HEK293T (cell line): ENCODE results near the gene GNB1L.

Experiments used
- CTCF ChIA-PET: fragments of 350-600 bp; formaldehyde crosslinking; extraction: SDS; loops from one replicate; lab custom pipeline; 2021; ENCODE audit warnings: antibody characterized with exemption, inconsistent platforms; lab: Yijun Ruan, JAX
- POLR2A ChIA-PET: fragments of 350-600 bp; formaldehyde crosslinking; extraction: SDS; loops from one replicate; lab custom pipeline; 2020; ENCODE audit warnings: antibody characterized with exemption, inconsistent platforms; lab: Yijun Ruan, JAX
- DNase-seq: peaks from one replicate; pipeline ENCODE4 v3.0.0; 2012; ENCODE audit warnings: mixed read lengths; ENCODE audit errors: extremely low spot score
- ARNT ChIP-seq: fragments of 450-650 bp; IDR thresholded peaks from 2 replicates; pipeline ENCODE4 v1.6.1; 2017; ENCODE audit warnings: mild to moderate bottlenecking
- BHLHE40 ChIP-seq: fragments of 450-650 bp; IDR thresholded peaks from 2 replicates; pipeline ENCODE4 v1.6.1; 2016; ENCODE audit warnings: mild to moderate bottlenecking, moderate library complexity, borderline replicate concordance
- CTBP1 ChIP-seq: fragments of 450-650 bp; IDR thresholded peaks from 2 replicates; pipeline ENCODE4 v1.6.1; 2016; ENCODE audit warnings: borderline replicate concordance
- ELF4 ChIP-seq: fragments of 450-650 bp; IDR thresholded peaks from 2 replicates; pipeline ENCODE4 v1.6.1; 2017; ENCODE audit warnings: antibody characterized with exemption
- FOXA1 ChIP-seq: fragments of 450-650 bp; IDR thresholded peaks from 2 replicates; pipeline ENCODE4 v1.6.1; 2016; ENCODE audit warnings: mild to moderate bottlenecking
- FOXK2 ChIP-seq: fragments of 450-650 bp; IDR thresholded peaks from 2 replicates; pipeline ENCODE4 v1.6.1; 2016; ENCODE audit warnings: mild to moderate bottlenecking
- FOXM1 ChIP-seq: fragments of 450-650 bp; IDR thresholded peaks from 2 replicates; pipeline ENCODE4 v1.6.1; 2017; ENCODE audit warnings: mild to moderate bottlenecking, borderline replicate concordance
- HDGF ChIP-seq: fragments of 450-650 bp; IDR thresholded peaks from 2 replicates; pipeline ENCODE4 v1.6.1; 2017; ENCODE audit warnings: antibody characterized with exemption, borderline replicate concordance
- L3MBTL2 ChIP-seq: fragments of 450-650 bp; conservative IDR thresholded peaks from 2 replicates; pipeline ENCODE4 v1.6.1; 2016; ENCODE audit warnings: mild to moderate bottlenecking
- LEF1 ChIP-seq: fragments of 450-650 bp; IDR thresholded peaks from 2 replicates; pipeline ENCODE4 v1.6.1; 2017; ENCODE audit warnings: mild to moderate bottlenecking, borderline replicate concordance
- NFRKB ChIP-seq: fragments of 450-650 bp; IDR thresholded peaks from 2 replicates; pipeline ENCODE4 v1.6.1; 2016; ENCODE audit warnings: mild to moderate bottlenecking, moderate library complexity
- SP1 ChIP-seq: fragments of 450-650 bp; IDR thresholded peaks from 2 replicates; pipeline ENCODE4 v1.6.1; 2017
- SUZ12 ChIP-seq: fragments of 450-650 bp; IDR thresholded peaks from 2 replicates; pipeline ENCODE4 v1.6.1; 2016; ENCODE audit warnings: mild to moderate bottlenecking
- TARDBP ChIP-seq: fragments of 450-650 bp; IDR thresholded peaks from 2 replicates; pipeline ENCODE4 v1.6.1; 2016
- ZNF384 ChIP-seq: fragments of 450-650 bp; IDR thresholded peaks from 2 replicates; pipeline ENCODE4 v1.6.1; 2016
- TF ChIP-seq, protein P1 (sequence below): fragments of 450-650 bp; IDR thresholded peaks from 2 replicates; pipeline ENCODE4 v1.6.1; 2016

The GNB1L gene

DNA sequence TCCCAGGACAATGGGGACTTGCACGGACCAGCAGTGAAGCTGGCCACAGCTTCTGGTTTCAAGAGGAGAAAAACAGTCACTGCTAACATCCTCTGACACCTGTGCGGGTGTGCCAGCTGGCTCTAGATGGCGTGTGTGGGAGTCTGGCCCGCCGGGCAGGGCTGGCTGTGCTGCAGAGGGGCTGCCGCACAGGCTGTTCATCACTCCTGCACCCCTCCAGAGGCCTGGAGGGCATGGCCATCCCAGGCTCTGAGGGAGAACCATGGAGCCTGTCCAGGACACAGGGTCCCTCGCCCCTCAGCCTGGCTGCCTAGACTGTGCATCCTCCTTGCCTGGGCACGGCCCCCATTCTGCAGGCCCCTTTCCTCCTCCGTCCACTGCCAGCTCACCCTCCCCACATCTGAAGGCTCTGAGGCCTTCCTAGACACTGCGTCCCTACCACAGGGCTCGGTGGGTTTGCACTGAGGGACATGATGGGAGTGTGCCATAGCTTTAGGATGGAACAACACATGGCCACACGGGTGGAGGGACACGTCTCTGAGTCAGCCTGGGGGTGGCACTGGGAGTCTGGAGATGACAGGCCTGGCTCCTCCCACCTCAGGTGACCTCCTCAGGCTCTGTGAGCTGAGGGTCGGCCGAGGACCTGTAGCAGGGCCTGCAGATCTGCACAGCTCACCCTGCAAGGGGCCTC, 42.1 kb upstream of the GNB1L start:
- POLR2A ChIA-PET: interaction anchor here (1.2 to 1.4 kb wide), 2 partner anchors 41 kb away, joined by 3 to 6 read pairs; no protein-coding TSS in a partner anchor
- no peak for DNase-seq
- CTCF ChIA-PET: interaction anchor here (0.7 to 0.9 kb wide), 3 partner anchors 43 to 233 kb away, joined by 3 read pairs; no protein-coding TSS in a partner anchor
- TF ChIP-seq SP1 (no peak), FOXA1 (no peak), FOXM1 (no peak)

DNA sequence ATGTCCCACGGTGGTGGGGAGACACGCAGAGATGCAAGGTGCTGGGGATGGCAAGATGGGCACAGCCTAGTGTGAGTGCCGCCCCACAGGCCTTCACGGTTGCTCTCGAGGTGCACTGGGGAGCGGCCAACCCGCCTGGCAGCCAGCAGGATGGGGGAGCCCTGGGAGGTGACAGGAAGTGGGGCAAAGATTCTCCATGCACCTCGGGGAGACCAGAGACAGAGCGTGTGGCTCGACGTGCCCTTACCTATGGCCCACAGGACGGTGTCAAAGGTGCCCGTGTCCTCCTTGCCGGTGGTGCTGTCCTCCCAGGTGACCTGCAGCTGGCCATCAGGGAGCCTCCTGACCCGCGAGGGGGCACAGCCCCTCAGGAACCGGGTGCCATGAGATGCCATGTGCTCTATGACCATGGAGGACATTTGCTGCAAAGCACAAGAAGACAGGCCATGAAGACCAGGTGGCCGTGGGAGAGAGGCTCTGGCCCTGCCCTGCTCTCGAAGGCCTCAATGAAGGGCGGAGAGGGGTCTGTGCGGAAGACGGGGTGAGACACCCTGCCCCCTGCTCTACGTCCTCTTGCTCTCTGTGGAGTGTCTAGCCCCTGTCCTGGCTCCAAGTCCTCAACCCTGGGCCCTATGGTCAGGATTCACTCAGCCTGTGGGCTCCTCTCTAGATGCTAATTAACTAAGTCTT, 40.6 kb upstream of the GNB1L start:
- CTCF ChIA-PET: no interaction called here

DNA sequence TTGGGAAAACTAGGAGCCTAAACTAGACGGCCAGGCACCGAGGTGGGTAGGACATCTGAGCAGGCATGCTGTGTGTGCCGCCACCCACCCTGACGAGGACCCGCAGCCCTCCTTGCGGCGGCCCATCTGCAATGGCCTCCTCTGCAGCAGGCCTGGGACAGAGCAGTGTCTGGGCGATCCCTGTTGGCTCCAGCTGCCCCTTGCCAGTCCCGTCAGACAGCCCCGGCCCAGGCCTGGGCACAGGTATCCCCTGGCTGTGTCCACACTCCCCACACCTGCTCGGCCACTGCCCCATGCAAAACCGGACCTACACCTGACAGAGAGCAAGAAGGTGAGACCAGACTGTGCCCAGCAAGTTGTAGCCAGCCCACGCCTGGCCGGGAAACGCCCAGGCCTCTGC, 38.7 kb upstream of the GNB1L start:
- DNase-seq: no peak
- CTCF ChIA-PET: no interaction called here
- POLR2A ChIA-PET: no interaction called here
- TF ChIP-seq ZNF384 (no peak), TARDBP (no peak), ELF4 (no peak), SUZ12 (no peak)

More for the DNA sequence above, 40.6 kb upstream of the GNB1L start:
- POLR2A ChIA-PET: no interaction called here
- DNase-seq: no peak
- TF ChIP-seq FOXM1 (no peak), L3MBTL2 (no peak), FOXK2 (no peak), CTBP1 (no peak), ELF4 (no peak), LEF1 (no peak), ARNT (no peak)

DNA sequence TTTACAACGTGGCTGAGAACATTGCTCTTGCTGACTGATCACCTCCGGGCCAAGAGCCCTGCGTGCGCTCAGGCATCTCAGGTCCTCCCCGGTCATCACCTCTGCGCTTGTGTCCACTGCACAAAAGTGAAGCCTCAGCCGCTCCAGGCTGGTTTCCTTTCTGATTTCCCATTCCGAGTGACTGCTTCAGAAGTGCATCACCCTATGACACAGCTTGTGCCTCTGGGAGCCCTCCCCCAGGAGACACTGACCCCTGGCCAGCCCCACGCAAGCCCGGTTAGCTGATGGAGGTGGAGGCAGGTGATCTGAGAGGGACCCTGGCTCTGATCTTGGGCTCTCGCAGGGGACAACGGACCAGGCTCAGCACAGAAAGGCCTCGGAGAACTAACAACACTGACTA, 38.3 kb upstream of the GNB1L start:
- POLR2A ChIA-PET: no interaction called here

DNA sequence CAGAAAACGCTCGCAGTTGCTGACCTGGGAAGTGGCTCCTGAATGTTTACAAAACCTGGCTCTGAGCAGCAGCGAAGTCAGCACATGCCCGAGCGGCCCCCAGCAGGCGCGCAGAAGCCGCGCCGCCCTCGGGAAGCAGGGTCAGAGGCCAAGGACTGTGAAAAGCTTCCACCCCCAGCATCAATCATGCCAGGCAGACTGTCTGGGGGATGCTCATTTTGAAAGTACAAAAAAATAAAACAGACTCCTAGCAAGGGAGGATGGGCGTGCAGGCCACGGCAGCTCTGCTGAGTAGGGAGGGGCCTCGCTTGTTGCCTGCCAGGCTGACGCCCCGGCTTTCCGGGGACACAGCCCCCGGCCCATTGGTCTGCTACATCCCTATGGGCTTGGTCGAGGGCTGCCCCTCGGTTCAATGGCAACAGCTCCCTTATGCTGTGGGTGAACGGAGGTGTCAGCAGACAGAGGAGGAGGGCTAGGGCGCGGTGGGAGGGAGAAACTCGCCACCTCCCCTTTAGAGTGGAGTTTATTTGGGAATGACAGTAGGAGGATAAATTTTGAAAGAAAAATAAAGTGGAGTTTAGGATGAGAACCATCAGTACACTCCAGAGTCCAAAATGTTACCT, 37.7 kb upstream of the GNB1L start:
- POLR2A ChIA-PET: interaction anchor here (1.5 kb wide), 1 partner anchor 37 kb away, joined by 6 read pairs; no protein-coding TSS in a partner anchor
- no peak for DNase-seq
- CTCF ChIA-PET: interaction anchor here (1.5 kb wide), 1 partner anchor 18 kb away, joined by 7 read pairs; no protein-coding TSS in a partner anchor
- TF ChIP-seq TARDBP: no peak
- no peak for TF ChIP-seq ELF4
- TF ChIP-seq, protein P1, sequence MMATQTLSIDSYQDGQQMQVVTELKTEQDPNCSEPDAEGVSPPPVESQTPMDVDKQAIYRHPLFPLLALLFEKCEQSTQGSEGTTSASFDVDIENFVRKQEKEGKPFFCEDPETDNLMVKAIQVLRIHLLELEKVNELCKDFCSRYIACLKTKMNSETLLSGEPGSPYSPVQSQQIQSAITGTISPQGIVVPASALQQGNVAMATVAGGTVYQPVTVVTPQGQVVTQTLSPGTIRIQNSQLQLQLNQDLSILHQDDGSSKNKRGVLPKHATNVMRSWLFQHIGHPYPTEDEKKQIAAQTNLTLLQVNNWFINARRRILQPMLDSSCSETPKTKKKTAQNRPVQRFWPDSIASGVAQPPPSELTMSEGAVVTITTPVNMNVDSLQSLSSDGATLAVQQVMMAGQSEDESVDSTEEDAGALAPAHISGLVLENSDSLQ: 0 out of 2 replicates have a peak, but pooled peaks have one; percentile 47
- TF ChIP-seq L3MBTL2: peak; percentile 71
- no peak for TF ChIP-seq HDGF
- TF ChIP-seq FOXK2: no peak
- no peak for TF ChIP-seq CTBP1

More for the DNA sequence above, 38.3 kb upstream of the GNB1L start:
- TF ChIP-seq ZNF384 (no peak), L3MBTL2 (no peak), SUZ12 (no peak), SP1 (no peak), HDGF (no peak), LEF1 (no peak), ARNT (no peak), FOXM1 (no peak), BHLHE40 (no peak), ELF4 (no peak), FOXA1 (no peak), CTBP1 (no peak), NFRKB (no peak)
- TF ChIP-seq, protein P1: no peak
- DNase-seq: no peak
- CTCF ChIA-PET: no interaction called here

DNA sequence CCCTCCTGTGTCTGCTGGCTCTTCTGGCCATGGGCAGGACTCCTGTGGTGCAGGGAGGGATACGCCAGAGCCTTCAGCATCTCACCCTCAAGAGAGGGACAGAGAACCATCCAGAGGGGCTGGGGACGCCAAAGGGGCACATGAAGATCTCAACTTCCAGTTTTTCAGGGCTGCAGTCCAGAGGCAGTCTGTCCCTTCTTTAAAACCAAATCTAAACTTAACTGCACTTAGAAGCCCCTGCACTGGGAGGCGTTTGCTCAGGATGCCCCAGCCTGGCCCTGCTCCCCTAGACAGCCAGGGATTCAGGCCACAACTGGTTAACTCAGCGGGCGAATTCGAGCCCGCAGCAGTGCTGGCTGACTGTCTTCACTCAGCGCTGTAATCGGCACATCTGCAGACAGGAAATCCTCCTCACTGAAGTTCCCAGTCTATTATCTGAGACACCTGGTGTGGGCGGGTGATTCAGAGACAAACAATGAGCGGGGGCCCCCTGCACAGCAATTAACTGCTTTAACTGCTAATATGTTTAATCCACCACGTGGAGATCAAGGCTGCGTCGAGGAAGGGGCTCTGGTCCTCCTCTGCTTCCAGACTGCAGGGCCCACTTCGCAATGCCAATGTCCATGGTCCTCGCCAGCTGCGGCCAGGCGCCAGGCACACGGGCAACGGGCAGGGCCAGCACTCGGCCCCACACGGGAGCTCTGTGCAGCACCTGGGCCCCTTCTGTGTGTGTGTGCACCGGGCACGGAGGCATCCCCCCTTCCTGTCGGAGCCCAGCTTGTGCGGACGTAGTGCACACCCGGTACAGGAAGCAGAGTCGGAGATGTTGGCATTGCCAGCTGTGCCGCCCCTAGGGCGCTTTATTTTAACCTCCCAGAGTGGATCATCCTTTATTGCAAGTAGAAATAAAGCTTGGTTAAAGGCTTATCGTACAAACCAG, 36.9 kb upstream of the GNB1L start:
- POLR2A ChIA-PET: interaction anchor here (0.9 to 1.5 kb wide), 4 partner anchors 22 to 168 kb away, joined by 3 to 6 read pairs (median 3); partner anchors contain the start of genes GNB1L and RTL10
- no peak for DNase-seq
- CTCF ChIA-PET: interaction anchor here (1.5 kb wide), 1 partner anchor 19 kb away, joined by 7 read pairs; no protein-coding TSS in a partner anchor
- TF ChIP-seq, protein P1: no peak
- TF ChIP-seq L3MBTL2: no peak
- TF ChIP-seq FOXM1: no peak
- TF ChIP-seq FOXK2: no peak
- no peak for TF ChIP-seq ARNT
- TF ChIP-seq CTBP1: no peak
- TF ChIP-seq HDGF: no peak
- no peak for TF ChIP-seq SP1
- TF ChIP-seq LEF1: no peak
- no peak for TF ChIP-seq NFRKB
- TF ChIP-seq ELF4: no peak
- no peak for TF ChIP-seq TARDBP
- no peak for TF ChIP-seq SUZ12
